Stimulated activated CD8-positive, alpha-beta memory T cell treated with anti-CD3 and anti-CD28 coated beads, Interleukin-4, amount 100 ng/mL, for 1 hour (primary cell): Measurements from ENCODE around the gene DPYD.

Experiments used
- DNase-seq, 2 donors: peaks; one replicate each; pipeline ENCODE4 v3.0.0-alpha.2; 2020; ENCODE audit warnings: low read depth in 2 of 2, low spot score in 1 of 2

DPYD gene

GRCh38 chr1:97907886-97908285 lies 12.9 kb downstream of the DPYD start:
- DNase-seq: no peak

- no peak for DNase-seq
Observed at GRCh38 chr1:97906567-97907241, 14.1 kb downstream of the DPYD start.

GRCh38 chr1:97905141-97905940 lies 15.5 kb downstream of the DPYD start:
- no peak for DNase-seq

- DNase-seq: no peak
Observed at GRCh38 chr1:97904534-97904933, 16.3 kb downstream of the DPYD start.

GRCh38 chr1:97903626-97904025 lies 17.2 kb downstream of the DPYD start:
- no peak for DNase-seq

GRCh38 chr1:97902067-97902466 lies 18.8 kb downstream of the DPYD start:
- no peak for DNase-seq

- DNase-seq: no peak
Observed at GRCh38 chr1:97901017-97901658, 19.7 kb downstream of the DPYD start.

- no peak for DNase-seq
Observed at GRCh38 chr1:97898948-97899347, 21.9 kb downstream of the DPYD start.

GRCh38 chr1:97895278-97895677 lies 25.6 kb downstream of the DPYD start:
- no peak for DNase-seq

- DNase-seq: no peak
Observed at GRCh38 chr1:97893844-97894243, 27.0 kb downstream of the DPYD start.

- DNase-seq: no peak
Observed at GRCh38 chr1:97886199-97886598, 34.6 kb downstream of the DPYD start.

- no peak for DNase-seq
Observed at GRCh38 chr1:97883823-97884222, 37.0 kb downstream of the DPYD start.

GRCh38 chr1:97877307-97877706 lies 43.5 kb downstream of the DPYD start:
- no peak for DNase-seq

- no peak for DNase-seq
Observed at GRCh38 chr1:97875996-97876395, 44.8 kb downstream of the DPYD start.

- no peak for DNase-seq
Observed at GRCh38 chr1:97870589-97870988, 50.2 kb downstream of the DPYD start.

GRCh38 chr1:97869441-97869840 lies 51.4 kb downstream of the DPYD start:
- no peak for DNase-seq

- DNase-seq: no peak
Observed at GRCh38 chr1:97867127-97867526, 53.7 kb downstream of the DPYD start.

- no peak for DNase-seq
Observed at GRCh38 chr1:97864615-97865014, 56.2 kb downstream of the DPYD start.

- no peak for DNase-seq
Observed at GRCh38 chr1:97853221-97853620, 67.6 kb downstream of the DPYD start.

- DNase-seq: no peak
Observed at GRCh38 chr1:97849345-97850340, 71.2 kb downstream of the DPYD start.

- DNase-seq: no peak
Observed at GRCh38 chr1:97845805-97846204, 75.0 kb downstream of the DPYD start.
